Smooth muscle cell of bladder (primary cell): Measurements from ENCODE around the gene CACNA2D1. TPM values are rescaled to one million over a fixed set of nuclear protein-coding genes. Genes with fewer than 3 reads are reported as not detected.

Experiments
- total RNA-seq: library from RNA; depleted of rRNA; stranded (reverse); fragments of >200 nt; gene quantifications from 2 replicates; pipeline ENCODE4 v1.2.3, GENCODE V29; 2014

The CACNA2D1 gene
- total RNA-seq = 90.3 and 108 TPM in 2 replicates

DNA sequence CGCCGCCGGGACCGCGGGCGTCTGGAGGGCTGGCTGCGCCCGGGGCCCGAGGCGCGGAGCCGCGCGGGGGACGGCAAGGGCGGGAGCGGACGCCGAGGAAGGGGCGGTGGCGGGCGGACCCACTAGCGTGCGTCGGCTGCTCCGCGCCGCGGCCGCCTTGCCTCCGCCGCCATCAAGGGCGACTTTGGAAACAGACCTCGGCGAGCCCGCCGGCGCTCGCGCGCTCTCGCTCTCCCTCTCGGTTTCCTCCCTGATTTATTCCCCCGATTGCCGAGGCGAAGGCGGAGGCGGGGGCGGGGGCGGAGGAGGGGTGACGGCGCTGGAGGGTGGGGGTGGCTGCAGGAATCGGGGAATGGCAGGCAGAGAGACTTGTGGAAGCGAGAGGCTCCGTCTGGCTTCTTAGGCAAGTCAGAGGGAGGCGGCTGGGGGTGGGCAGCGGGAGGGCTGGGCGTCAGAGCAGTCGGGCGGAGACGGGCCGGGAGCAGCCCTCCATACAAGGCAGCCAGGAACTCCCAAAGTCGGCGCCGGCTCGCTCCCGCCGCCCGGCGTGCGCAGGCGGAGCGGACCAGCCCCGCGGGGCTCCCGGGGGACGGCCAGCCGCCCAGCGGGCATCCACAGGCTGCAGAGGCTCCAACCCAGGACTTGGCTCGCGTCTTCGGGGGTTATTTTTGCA, at the start of gene CACNA2D1:
Gene CACNA2D1 (minus strand): TSS at position 231 of the 673 bp plus-strand sequence.

